ENCODE data around the gene CDR2L. TPM values are rescaled to one million over a fixed set of nuclear protein-coding genes. Genes with fewer than 3 reads are reported as not detected.

The CDR2L gene
- 5.5 and 5.7 TPM in 2 replicates for total RNA-seq (2014; rRNA removed; shearing (Covaris generic))

DNA sequence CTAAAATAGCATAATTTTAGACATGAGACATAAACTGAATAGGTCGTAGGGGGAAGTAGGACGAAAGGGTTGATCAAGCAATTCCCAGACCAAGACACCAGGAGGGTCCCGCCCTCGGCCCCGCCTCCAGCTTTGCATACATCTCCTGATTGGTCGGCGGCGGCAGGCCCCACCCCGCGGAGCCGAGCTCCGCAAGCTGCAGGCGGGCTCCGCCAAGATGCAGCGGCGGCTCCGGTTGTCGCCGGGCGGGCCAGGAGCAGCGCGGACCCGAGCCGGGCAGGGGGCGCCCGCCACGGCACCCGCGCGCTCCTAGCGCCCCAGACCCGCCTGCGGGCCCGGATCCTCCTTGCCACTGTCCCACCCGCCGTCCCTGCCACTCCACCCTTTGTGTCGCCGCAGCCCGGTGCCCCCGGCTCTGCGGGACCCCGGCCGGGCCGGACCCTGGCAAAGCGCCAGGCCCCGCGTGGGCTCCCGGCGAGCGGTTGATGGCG lies at the start of gene CDR2L:
TSS of gene CDR2L (plus strand) at position 215 of the 491 bp plus-strand sequence. CDS start 412 bp downstream, outside the sequence.

GRCh38 chr17:74972107-74972972 lies 15.1 kb upstream of the CDR2L start, which contains the start of gene HID1:
Gene HID1 (minus strand): TSS chr17:74972759. CDS start chr17:74972656, 103 bp downstream.

DNA sequence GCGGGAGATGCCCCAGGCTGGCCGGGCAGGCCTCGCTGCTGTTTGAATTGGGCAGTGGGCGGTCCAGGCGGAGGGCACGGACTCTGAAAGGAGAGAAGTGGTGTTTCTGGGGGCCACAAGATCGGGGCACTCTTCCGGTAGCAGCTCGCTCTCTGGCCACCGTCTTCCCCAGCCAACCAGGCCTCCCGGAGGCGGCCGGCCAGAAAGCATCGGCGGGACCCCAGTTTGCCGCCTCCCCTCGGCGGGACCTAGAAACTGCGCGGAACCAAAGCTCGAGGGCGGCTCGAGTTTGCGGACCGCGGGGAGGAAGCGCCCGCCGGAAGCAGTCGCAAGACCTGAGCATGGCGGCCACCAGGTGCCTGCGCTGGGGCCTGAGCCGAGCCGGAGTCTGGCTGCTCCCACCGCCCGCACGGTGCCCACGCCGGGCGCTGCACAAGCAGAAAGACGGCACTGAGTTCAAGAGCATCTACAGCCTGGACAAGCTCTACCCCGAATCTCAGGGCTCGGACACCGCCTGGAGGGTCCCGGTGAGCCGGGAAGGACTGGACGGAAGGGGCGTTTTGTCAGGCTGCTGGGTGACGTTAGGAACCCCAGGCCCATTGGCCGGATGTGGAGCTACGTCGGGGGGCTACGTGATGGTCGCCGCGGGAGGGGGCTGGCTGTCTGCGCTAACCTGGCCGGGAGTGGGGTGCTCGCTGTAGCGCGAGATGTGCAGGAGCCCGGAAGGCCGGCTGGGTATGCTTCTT lies 25.1 kb downstream of the CDR2L start, which contains the start of gene MRPL58:
TSS of gene MRPL58 (plus strand) at position 325 of the 746 bp plus-strand sequence. CDS start at position 342, 17 bp downstream.

DNA sequence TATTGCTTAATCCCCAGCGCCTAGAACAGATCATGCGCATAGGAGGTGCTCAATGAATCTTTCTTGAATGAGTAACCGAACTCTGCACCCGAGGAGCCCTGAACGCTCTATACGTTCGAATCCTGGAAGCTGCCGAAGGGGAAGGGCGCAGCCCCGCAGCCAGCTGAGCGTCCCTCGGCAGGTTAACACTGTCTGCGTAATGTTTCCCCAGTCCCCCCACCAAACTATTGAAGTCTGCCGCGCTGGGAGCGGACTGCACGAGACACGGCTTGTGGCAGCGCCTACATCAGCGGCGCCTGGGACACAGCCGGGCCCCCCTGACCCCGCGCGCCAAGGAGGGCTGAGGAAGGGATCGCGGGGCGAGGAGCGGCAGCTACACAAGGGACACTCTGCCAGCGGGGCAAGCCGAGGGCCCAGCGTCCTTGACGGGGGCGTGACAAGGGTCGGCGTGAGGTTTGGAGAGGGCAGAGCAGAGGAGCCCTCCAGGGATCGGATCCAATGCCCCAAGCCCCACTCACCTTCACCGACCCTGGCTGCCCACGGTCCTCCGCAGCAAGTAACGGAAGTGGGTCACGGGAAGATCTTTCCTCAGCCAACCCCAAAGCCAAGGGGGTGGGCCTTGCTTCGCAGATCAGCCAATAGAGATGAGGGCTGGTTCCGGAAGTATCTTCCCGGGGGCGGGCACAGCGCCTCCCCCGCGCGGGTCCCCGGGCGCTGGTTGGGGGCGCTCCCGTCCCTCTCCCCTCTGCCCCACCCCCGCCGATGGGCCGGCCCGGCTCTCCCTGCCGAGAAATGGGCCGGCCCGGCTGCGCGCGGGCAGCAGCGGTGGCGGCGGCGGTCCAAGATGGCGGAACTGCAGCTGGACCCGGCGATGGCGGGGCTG lies 59.2 kb downstream of the CDR2L start, which contains the start of the genes ATP5PD and KCTD2:
TSS of gene ATP5PD (minus strand) at position 563 of the 883 bp plus-strand sequence. CDS start 4,319 bp downstream, outside the sequence.
TSS of gene KCTD2 (plus strand) at position 819 of the 883 bp plus-strand sequence. CDS start at position 845, 26 bp downstream.

Small RNA genes within 50 kb of the gene (small RNA-seq; reads per million reads assigned to genes)
- gene RN7SL573P: not detected
- gene RNU6-362P: not detected

Other genes with a start within 250 kb of the CDR2L start
- gene NHERF1, start 239.0 kb upstream of the CDR2L start, total RNA-seq (2014; rRNA removed; shearing (Covaris generic)): 19.8 and 25.8 TPM in 2 replicates
- 44.6 and 47.7 TPM in 2 replicates for gene NAT9, start 211.3 kb upstream of the CDR2L start, total RNA-seq (2014; rRNA removed; shearing (Covaris generic))
- not detected in 2 replicates for gene GRIN2C, start 127.7 kb upstream of the CDR2L start, total RNA-seq (2014; rRNA removed; shearing (Covaris generic))
- gene FDXR, start 114.6 kb upstream of the CDR2L start, total RNA-seq (2014; rRNA removed; shearing (Covaris generic)): 18.9 and 21.4 TPM in 2 replicates
- gene FADS6, start 94.0 kb upstream of the CDR2L start, total RNA-seq (2014; rRNA removed; shearing (Covaris generic)): not detected in 2 replicates
- gene USH1G, start 64.4 kb upstream of the CDR2L start, total RNA-seq (2014; rRNA removed; shearing (Covaris generic)): not detected in 2 replicates
- not detected in 2 replicates for gene OTOP2, start 63.4 kb upstream of the CDR2L start, total RNA-seq (2014; rRNA removed; shearing (Covaris generic))
- gene OTOP3, start 51.7 kb upstream of the CDR2L start, total RNA-seq (2014; rRNA removed; shearing (Covaris generic)): not detected in 2 replicates
- gene HID1, start 14.9 kb upstream of the CDR2L start, total RNA-seq (2014; rRNA removed; shearing (Covaris generic)): 1.7 and 3.0 TPM in 2 replicates
- 81.3 and 81.6 TPM in 2 replicates for gene MRPL58, start 25.0 kb downstream of the CDR2L start, total RNA-seq (2014; rRNA removed; shearing (Covaris generic))
- gene ATP5PD, start 59.3 kb downstream of the CDR2L start, total RNA-seq (2014; rRNA removed; shearing (Covaris generic)): 237 and 300 TPM in 2 replicates
- gene KCTD2, start 59.6 kb downstream of the CDR2L start, total RNA-seq (2014; rRNA removed; shearing (Covaris generic)): 10.0 and 11.9 TPM in 2 replicates
- gene SLC16A5, start 100.3 kb downstream of the CDR2L start, total RNA-seq (2014; rRNA removed; shearing (Covaris generic)): 32.2 and 37.9 TPM in 2 replicates
- 3.7 and 5.7 TPM in 2 replicates for gene ARMC7, start 122.3 kb downstream of the CDR2L start, total RNA-seq (2014; rRNA removed; shearing (Covaris generic))
- 261 and 296 TPM in 2 replicates for gene NT5C, start 144.1 kb downstream of the CDR2L start, total RNA-seq (2014; rRNA removed; shearing (Covaris generic))
- 263 and 292 TPM in 2 replicates for gene JPT1, start 166.9 kb downstream of the CDR2L start, total RNA-seq (2014; rRNA removed; shearing (Covaris generic))
- gene SUMO2, start 195.3 kb downstream of the CDR2L start, total RNA-seq (2014; rRNA removed; shearing (Covaris generic)): 175 and 188 TPM in 2 replicates
- 36.7 and 42.1 TPM in 2 replicates for gene NUP85, start 218.0 kb downstream of the CDR2L start, total RNA-seq (2014; rRNA removed; shearing (Covaris generic))